ENCODE measurements around the gene SKIDA1. TPM values are rescaled to one million over a fixed set of nuclear protein-coding genes. Genes with fewer than 3 reads are reported as not detected.

Gene SKIDA1
- total and polyA plus RNA-seq, 2 donors (not counting 1 experiment from before 2014, with no cell fraction given): 0.28 to 0.50 TPM

DNA sequence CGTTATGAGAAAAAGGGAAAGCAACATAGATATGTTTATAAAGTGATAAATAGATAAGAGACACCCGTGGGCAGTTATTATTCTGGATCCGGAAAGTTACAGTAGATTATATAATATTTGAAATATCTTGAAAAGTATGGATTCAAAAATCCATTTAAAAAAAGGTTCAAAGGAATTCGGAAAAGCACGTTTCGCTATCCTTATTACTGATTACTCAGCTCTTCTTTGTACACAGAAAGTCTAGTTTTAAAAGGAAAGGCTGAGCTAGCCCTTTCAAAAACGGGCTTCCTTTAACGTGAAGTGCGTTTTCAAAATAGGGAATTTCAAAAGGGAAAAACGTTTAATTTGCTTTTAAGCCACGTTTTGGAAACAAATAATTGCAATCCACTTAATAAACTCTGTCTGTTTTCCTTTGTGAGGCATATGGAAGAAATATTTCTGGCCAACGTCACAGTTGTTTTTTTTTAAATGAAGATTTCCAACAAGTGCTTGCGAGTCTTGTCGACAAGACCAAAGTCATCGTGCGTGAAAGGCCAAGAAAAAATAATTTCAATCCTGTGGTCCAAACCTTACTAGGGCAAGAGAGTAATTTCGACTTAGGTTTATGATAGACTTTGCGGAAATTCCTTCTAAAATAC is 2.2 kb upstream of the SKIDA1 start:
- peak overlapping the region; percentile 93 for H3K27ac ChIP-seq (ENCODE audit: insufficient read depth, low read length)
- no peaks in the 10 kb centered on the region for H3K79me2 ChIP-seq (ENCODE audit: control insufficient read depth, insufficient read depth, low read length)

DNA sequence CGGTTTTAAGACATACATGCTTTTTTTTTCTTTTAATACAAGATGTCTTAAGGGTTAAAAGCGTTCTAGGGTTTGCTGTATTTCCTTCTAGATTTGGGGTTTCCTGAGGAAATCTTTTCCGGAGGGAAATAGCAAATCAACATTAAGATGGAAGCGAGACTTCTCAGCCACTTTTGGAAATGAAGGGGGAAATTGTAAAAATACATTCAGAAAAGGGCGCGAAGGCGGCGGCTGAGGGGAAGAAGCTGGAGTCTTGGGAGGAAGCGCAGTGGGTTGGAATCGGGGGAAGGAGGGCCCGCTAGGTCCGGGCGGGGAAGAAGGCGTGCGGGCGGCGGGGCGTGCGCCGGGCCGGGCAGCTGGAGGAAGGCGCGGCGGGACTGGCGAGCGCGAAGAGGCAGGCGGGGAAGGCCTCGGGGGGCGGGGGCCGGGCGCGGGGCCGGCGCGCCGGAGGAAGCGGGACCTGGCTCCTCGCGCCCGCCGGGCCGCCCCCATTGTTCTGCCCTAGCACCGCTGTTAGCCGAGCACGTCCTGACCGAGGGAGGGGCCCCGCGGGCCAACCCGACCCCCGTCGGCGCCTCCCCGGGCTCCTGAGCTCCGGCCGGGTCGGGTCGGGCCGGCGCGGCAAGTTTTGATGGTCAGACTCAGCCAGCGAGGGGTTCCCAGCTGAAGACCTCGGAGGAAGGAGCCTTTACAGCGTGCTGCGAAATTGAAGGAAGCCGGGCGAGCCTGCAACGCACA is 1.5 kb upstream of the SKIDA1 start:
- H3K27me3 ChIP-seq (ENCODE audit: control insufficient read depth, insufficient read depth, low read length): no peaks in the 10 kb centered on the region
- no peaks in the 10 kb centered on the region for H3K9me3 ChIP-seq (ENCODE audit: control insufficient read depth, insufficient read depth, low read depth, low read length)
- H3K36me3 ChIP-seq (ENCODE audit: control insufficient read depth, insufficient read depth, low read length): no peaks in the 10 kb centered on the region
- no peaks in the 10 kb centered on the region for H4K20me1 ChIP-seq (ENCODE audit: control insufficient read depth, extremely low read depth, insufficient read depth, low read length)
- H3K9ac ChIP-seq (ENCODE audit: insufficient read depth, low read length): peak overlapping the region; percentile 61
- peak overlapping the region; percentile 93 for H3K27ac ChIP-seq (ENCODE audit: insufficient read depth, low read length)
- H3K4me2 ChIP-seq (ENCODE audit: extremely low read depth, insufficient read depth, low read length): peak overlapping the region; percentile 87
- H2AFZ ChIP-seq (ENCODE audit: low read length): peak overlapping the region; percentile 28
- no peaks in the 10 kb centered on the region for H3K4me1 ChIP-seq (ENCODE audit: control insufficient read depth, extremely low read depth, insufficient read depth, low read length)
- H3K4me3 ChIP-seq (replicated peaks in 1 of 4; ENCODE audit: control extremely low read depth in 1 of 4, insufficient read depth in 1 of 4, low read depth in 3 of 4, low read length in 4 of 4): peak overlapping the region; percentile 50 to 75 (median 67)
- no peaks in the 10 kb centered on the region for H3K79me2 ChIP-seq (ENCODE audit: control insufficient read depth, insufficient read depth, low read length)
- DNase-seq (ENCODE audit: low read depth in 2 of 2): peak; percentile 69 to 70
- TF ChIP-seq, protein P1, sequence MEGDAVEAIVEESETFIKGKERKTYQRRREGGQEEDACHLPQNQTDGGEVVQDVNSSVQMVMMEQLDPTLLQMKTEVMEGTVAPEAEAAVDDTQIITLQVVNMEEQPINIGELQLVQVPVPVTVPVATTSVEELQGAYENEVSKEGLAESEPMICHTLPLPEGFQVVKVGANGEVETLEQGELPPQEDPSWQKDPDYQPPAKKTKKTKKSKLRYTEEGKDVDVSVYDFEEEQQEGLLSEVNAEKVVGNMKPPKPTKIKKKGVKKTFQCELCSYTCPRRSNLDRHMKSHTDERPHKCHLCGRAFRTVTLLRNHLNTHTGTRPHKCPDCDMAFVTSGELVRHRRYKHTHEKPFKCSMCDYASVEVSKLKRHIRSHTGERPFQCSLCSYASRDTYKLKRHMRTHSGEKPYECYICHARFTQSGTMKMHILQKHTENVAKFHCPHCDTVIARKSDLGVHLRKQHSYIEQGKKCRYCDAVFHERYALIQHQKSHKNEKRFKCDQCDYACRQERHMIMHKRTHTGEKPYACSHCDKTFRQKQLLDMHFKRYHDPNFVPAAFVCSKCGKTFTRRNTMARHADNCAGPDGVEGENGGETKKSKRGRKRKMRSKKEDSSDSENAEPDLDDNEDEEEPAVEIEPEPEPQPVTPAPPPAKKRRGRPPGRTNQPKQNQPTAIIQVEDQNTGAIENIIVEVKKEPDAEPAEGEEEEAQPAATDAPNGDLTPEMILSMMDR (conservative IDR thresholded peaks at IDR 0.05 in 1 of 2, IDR thresholded peaks at IDR 0.05 in 1 of 2; ENCODE audit: low read depth in 1 of 2, low read length in 2 of 2): no peak
- TF ChIP-seq EZH2 (IDR thresholded peaks at IDR 0.05; ENCODE audit: low read length, missing control alignments): no peak

More for the DNA sequence above, 2.2 kb upstream of the SKIDA1 start:
- Histone ChIP-seq H3K27me3 (ENCODE audit: control insufficient read depth, insufficient read depth, low read length) (no peaks in the 10 kb centered on the region), H3K4me2 (ENCODE audit: extremely low read depth, insufficient read depth, low read length) (peak overlapping the region; percentile 82), H2AFZ (ENCODE audit: low read length) (peak overlapping the region; percentile 36), H3K4me1 (ENCODE audit: control insufficient read depth, extremely low read depth, insufficient read depth, low read length) (peaks cover under 1% of the 10 kb centered on the region), H3K9ac (ENCODE audit: insufficient read depth, low read length) (peak overlapping the region; percentile 61), H3K4me3 (replicated peaks in 1 of 4; ENCODE audit: control extremely low read depth in 1 of 4, insufficient read depth in 1 of 4, low read depth in 3 of 4, low read length in 4 of 4) (peak overlapping the region; percentile 37 to 68 (median 56)), H3K36me3 (ENCODE audit: control insufficient read depth, insufficient read depth, low read length) (no peaks in the 10 kb centered on the region), H3K9me3 (ENCODE audit: control insufficient read depth, insufficient read depth, low read depth, low read length) (no peaks in the 10 kb centered on the region), H4K20me1 (ENCODE audit: control insufficient read depth, extremely low read depth, insufficient read depth, low read length) (no peaks in the 10 kb centered on the region)
- peak; percentile 79 to 82 for DNase-seq (ENCODE audit: low read depth in 2 of 2)
- TF ChIP-seq, protein P1 (conservative IDR thresholded peaks at IDR 0.05 in 1 of 2, IDR thresholded peaks at IDR 0.05 in 1 of 2; ENCODE audit: low read depth in 1 of 2, low read length in 2 of 2): no peak
- no peak for TF ChIP-seq EZH2 (IDR thresholded peaks at IDR 0.05; ENCODE audit: low read length, missing control alignments)

DNA sequence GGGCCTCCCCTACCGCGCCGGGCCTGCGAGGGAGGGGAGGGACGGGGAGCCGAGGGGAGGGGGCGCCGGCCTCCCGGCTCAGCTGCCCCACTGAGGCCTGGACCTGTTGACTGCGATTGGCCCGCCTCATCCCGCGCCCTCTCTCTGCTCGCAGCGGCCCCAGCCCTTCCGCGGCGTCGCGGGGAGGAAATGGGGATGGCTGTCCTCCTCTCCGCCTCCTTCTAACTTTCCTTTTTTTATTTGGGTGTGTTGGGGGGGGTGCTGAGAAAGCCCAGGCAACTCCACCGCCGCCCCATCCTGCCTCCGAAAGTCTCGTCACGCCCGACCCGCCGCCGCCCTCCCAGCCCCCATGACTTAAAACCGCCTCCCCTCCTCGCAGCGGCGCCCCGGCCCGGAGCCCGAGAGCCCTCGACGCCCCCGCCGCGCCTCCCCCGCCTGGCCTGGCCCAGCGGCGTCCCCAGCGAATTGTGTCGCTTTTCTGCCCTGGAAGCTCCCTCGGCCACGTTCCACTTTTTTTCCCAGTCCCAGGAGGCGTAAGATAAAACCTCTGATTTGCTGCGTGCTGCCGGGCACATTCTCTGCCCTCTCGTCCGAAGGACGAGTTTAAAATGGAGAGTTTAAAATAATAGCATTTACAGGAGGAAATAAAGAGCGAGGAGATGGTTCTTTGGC is 842 bp upstream of the SKIDA1 start:
- Histone ChIP-seq H3K4me2 (ENCODE audit: extremely low read depth, insufficient read depth, low read length) (peak overlapping the region; percentile 87), H3K36me3 (ENCODE audit: control insufficient read depth, insufficient read depth, low read length) (no peaks in the 10 kb centered on the region), H3K9ac (ENCODE audit: insufficient read depth, low read length) (peak overlapping the region; percentile 61), H2AFZ (ENCODE audit: low read length) (peak overlapping the region; percentile 28), H4K20me1 (ENCODE audit: control insufficient read depth, extremely low read depth, insufficient read depth, low read length) (no peaks in the 10 kb centered on the region), H3K9me3 (ENCODE audit: control insufficient read depth, insufficient read depth, low read depth, low read length) (no peaks in the 10 kb centered on the region), H3K27ac (ENCODE audit: insufficient read depth, low read length) (peak overlapping the region; percentile 93), H3K4me1 (ENCODE audit: control insufficient read depth, extremely low read depth, insufficient read depth, low read length) (no peaks in the 10 kb centered on the region), H3K4me3 (replicated peaks in 1 of 4; ENCODE audit: control extremely low read depth in 1 of 4, insufficient read depth in 1 of 4, low read depth in 3 of 4, low read length in 4 of 4) (peak overlapping the region; percentile 49 to 75 (median 67)), H3K27me3 (ENCODE audit: control insufficient read depth, insufficient read depth, low read length) (no peaks in the 10 kb centered on the region), H3K79me2 (ENCODE audit: control insufficient read depth, insufficient read depth, low read length) (no peaks in the 10 kb centered on the region)
- DNase-seq (ENCODE audit: low read depth in 2 of 2): peak; percentile 89 to 93
- no peak for TF ChIP-seq EZH2 (IDR thresholded peaks at IDR 0.05; ENCODE audit: low read length, missing control alignments)
- TF ChIP-seq, protein P1 (conservative IDR thresholded peaks at IDR 0.05 in 1 of 2, IDR thresholded peaks at IDR 0.05 in 1 of 2; ENCODE audit: low read depth in 1 of 2, low read length in 2 of 2): no peak
